GM21529 (cell line): Measurements from ENCODE around the gene ZPR1.

Source experiments
- ATAC-seq: cut with Tn5 transposase; IDR thresholded peaks from one replicate; pipeline ENCODE4 v1.9.1; 2021; ENCODE audit not compliant: unreplicated experiment

Gene ZPR1

DNA sequence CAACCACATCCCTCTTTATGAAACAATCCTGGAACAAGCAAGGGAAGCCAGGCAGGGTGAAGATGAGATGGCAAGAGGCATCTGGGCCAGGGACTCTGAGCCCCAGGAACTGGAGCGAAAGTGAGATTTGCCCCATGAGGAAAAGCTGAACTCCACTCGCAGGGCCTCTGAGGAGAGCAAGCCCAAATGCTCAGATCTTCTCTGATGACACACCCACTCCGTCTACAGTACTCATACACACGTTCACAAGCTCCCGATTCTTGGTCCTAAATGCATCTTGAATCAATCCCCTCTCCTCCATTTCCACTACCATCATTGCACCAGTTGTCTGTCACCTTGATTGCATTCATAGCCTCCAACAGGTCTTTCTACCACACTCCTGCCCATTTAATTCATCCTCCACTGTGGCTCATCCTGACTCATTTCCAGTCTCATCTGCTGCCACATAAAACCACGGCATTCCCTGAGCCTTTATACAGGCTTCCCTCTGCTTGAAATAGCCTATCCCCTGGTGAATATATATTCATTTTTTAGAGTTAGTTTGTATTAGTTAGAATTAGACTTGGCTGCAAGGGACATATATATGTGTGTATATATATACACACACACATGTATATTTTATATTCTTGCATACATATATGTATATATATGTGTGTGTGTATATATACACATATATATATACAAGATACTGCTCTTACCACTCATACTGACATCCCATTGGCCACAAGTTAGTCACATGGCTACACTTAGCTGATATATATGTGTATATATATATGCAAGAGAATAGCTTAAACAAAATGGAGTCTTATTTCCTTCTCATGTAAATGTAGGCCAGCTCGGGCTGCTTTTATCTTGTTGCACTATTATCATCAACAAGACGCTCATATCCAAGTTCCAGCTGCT, 5.3 kb upstream of the ZPR1 start:
- ATAC-seq: no peak

DNA sequence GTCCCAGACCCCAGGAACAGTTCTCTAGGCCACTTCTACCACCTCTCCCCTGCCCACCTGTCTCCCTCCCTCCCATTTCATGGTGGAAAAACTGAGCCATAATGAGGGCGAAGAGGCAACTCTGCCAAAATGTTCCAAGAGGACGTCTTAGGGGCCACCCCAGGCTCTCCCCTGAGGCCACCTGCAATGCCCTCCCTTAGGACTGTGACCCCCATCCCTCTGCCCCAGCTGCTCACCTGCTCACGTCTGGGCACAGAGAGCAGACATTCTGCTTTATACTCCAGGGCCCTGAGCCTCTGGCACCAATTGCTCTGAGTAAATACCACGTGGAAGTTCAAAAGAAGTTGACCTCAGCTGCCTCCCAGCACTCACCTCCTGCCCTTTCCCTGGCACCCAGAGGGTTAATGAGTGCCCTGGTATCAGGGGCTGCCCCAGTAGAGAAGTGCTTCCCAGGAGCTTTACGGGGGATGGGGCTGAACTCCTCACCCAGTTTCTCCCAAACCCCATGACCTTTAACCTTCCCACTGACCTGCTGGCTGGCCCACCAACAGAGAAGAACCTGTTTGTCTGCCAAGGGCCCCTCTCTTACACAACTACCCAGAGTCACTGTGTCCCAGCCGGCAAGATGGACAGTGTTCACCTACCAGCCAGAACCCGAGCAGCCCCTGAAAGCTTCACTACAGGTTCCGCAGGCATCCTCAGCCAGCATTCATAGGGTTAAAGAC, 4.5 kb upstream of the ZPR1 start:
- ATAC-seq: no peak

DNA sequence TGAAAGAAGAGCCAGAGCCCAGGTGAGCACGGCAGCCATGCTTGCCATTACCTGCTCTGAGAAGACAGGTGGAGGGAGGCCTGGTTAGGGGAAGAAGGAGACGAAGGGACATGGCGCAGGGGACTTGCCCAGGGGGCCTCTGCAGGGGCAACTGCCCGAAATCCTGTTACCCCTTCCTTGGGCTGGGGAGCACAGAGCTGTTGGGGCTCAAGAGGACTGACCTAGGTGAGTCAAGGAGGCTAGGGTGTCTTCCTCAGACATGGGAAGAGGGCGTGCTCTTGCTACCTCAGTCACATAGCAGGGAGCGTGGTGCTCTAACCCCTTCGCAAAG, 4.0 kb upstream of the ZPR1 start, which contains the start of gene APOA5:
TSS of gene APOA5 (minus strand) at position 67 of the 331 bp plus-strand sequence. CDS start at position 48, 19 bp downstream.
- no peak for ATAC-seq

DNA sequence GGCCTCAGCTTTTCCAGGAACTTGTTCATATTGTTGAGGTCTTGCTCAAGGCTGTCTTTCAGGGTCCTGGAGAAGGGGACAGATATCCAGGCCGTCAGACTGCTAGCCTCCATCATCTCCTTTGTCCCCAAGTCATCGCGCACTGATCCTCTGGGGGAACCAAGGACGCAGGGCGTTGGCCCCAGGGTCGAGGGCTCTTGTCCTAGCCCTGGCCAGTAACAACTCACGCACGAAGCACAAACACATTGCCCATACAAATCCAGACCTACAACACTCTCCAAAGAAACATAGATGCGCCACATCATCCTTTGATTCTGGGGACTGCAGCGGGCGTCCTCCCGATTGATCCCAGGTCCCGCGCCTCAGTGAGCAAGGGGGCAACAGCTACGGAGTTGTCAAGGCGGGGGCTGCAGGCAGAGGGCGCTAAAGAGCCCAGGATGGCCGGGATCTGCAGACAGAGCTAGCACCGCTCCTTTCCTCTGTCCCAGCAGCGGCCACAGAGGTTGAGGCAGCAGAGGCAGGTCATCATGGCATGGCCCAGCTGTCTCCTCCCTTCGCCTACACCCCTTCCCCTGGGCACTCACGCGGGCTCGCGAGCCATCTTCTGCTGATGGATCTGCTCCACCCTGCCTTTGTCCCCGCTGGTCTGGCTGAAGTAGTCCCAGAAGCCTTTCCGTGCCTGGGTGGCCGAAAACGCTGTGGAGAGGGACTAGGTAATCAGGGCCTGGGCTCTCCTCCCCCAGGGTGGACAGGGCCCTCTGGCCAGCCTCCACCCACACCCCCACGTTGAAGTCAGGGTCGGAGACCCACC, 3.4 kb upstream of the ZPR1 start:
- no peak for ATAC-seq

DNA sequence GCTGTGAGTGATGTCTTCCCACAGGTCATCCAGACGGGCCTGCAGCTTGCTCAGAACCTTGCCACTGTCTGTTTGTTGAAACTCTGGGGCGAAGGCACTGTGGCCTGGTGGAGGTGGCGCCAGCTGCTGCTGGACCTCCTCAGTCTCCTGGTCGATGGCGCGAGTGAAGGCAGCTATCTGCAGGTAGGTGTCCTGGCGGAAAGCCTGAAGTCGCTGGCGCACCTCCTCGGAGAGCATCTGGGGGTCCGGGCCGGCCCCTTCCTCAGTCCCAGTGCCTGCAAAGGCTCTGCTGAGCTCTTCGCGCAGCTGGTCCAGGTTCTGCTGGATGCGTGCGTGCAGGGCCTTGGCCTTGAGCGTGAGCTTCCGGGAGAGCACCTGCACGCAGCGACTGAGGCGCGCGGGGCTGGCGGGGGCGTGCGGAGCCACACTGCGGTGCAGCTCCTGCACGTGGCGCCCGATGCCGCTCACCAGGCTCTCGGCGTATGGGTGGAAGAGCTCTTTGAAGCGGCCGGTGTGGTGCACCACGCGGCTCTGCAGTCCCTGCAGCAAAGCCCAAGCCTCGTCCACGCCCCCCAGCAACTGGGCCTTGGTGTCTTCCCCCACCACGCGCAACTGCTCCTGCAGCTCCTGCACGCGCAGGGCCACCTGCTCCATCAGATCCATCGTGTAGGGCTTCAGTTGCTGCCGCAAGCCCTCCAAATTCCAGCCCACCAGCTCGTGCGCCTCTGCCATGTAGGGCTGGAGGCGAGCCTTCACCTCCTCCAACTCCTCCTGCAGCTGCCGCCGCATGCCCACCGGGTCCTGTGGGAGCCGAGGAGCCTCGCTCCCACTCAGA, 2.6 kb upstream of the ZPR1 start:
- ATAC-seq: no peak

DNA sequence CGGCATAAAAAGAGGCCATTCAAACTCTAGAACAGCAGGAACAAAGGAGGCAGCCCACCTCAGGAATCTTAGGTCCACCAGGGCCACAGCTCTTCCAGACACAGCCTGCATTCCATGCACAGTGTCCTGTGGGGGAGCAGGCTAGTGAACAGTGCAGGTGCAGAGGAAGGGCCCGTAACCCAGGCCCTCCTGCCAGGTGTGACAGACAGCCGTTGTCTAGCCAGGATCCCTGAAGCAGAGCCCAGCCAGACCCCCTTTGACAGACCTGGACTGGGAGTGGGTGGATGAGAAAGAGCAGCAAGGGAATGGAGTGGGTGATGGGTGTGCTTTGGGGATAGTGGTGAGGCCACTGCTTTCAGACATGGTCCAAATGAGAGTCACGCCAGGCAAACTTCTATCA, 1.2 kb upstream of the ZPR1 start:
- no peak for ATAC-seq

DNA sequence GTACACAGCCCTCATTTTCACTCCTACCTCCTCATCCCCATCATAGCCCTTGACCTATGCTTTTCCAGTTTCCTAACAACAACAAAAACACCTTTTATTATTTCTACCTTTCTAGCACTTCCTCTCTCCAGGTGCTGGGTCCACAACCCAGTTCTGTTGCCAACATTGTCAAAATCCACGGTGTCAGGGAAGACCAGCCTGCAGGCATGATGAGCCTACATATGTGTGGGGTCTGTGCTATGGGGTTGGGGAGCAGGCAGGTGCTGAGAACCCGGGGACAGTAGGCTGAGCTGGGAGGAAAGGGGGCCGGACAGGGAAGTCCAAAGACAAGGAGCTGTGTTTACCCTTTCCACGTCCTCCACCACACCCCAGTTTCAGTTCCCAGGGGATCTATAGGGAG, 711 bp upstream of the ZPR1 start:
- ATAC-seq: no peak

DNA sequence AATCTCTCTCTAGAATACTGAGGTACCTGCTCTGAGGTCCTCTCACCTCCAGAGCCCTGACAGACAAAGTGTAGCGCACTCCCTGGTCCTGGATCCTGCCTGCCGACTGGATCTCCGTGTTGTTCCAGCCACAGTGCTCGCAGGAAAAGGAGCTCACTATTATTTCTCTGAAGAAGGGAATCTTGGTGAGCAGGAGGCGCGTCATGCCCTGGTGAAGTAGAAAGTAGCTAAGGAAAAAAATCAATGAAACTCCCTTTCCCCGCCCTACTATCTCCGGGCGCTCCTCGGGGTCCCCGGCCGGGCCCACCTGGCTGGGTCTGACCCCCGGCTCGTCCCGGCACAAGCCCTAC, 412 bp downstream of the ZPR1 start:
- no peak for ATAC-seq

DNA sequence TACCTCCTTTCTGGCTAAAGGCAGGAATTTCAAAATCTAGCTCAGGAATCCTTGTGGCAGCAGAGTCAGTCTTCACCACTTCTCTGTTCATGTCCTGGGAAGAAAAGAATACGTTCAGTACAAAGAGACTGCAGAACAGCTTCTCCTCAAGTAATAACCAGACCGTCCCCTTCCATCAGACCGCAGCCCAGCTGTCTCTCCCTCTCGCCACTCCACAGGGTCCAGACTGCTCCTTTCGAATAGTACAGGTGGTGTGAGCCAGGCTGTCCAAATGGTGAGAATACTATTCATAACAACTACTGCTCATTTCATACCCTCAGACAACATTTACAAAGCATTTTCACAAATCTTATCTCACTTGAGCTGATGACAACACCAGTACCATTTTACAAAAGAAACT, 857 bp downstream of the ZPR1 start:
- no peak for ATAC-seq

DNA sequence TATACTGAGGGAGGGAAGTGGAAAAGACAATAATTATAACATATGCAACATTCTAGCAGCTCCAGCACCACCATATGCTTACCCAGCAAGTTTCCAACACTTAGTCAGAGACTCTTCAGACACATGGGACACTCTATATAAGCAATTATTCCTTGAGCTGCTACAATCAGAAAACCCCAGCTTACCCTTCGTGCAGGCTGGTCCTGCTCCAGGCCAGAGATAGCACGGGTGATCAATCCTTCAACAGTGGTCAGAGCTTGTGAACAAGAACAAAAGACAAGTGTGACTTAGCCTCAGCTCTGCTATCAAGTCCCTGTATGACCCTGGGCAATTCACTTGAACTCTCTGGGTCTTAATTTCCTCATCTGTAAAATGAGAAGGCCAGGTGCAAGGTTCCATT, 1.5 kb downstream of the ZPR1 start:
- ATAC-seq: no peak

DNA sequence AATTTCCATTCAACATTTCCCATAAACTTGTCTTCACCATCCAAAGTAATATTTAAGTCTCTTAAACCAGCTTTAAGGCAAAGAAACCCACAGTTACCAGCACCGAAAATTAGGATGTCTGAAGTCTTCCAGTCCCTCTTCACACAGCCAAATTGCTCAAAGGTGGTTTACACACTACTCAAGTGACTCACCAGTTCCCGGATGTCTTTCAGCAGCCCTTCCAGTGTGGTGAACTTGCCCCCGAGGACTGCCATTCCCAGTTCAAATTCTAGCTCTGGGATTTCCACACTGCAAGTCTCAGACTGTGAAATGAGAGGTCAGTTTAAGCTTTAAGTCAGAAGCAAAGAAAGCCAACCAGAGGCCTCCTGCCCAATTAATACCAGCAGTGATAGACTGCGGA, 5.1 kb downstream of the ZPR1 start:
- ATAC-seq: no peak

DNA sequence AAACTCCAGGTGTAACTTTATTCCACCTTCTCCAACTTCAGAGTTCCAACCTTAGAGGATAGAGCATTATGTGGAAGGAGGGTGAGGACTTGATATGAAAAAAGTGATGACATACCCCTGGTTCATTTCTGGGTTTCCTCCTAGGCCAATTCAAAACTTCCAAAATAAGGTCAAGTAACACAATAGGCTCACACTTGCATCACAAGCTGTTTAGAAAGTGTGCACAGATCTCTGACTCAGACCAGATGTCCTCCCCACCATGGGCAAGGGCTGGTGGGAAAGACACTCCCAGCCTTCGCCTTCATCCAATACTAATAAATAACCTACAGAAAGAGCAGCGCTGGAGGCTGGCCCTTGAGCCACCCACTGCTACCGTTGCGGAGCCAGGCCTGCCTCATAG, 9.3 kb downstream of the ZPR1 start:
- no peak for ATAC-seq

DNA sequence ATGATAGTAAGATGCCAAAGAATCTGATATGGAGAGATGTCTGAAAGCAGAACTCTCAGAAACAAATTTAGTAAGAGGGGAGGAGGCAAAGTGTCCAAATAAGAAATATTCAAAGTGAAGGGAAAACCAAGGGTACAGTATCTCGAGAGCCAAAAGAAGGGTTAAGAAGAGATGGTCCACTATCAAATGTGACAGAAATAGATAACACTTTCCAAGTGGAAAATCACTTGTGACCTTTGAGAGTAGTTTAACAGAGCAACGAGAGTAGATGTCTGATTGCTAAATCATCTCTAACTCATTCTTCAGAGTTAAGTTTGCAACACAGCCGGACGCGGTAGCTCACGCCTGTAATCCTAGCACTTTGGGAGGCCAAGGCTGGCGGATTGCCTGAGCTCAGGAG, 10.8 kb downstream of the ZPR1 start:
- ATAC-seq: no peak

DNA sequence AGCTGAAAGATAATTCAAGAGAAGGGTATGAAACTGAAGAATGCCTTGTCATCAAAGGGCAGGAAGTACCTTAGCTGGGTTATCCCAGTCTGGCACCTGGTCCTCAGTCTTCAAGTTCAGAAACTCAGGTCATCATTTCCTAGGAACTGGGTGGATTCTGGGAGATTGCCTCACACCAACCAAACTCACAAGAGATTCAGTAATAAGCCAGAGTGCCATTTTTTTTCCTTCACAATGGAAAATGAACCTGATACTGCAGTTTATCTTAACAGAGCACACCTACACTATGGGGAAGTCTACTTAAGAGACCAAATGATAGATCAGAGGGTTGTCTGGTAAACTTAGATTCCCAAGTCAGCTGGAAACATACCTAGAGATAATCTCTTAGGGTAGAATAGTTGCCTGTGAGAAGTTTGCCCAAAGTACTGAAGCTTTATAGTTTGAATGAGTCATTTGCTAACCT, 11.3 kb downstream of the ZPR1 start:
- no peak for ATAC-seq

DNA sequence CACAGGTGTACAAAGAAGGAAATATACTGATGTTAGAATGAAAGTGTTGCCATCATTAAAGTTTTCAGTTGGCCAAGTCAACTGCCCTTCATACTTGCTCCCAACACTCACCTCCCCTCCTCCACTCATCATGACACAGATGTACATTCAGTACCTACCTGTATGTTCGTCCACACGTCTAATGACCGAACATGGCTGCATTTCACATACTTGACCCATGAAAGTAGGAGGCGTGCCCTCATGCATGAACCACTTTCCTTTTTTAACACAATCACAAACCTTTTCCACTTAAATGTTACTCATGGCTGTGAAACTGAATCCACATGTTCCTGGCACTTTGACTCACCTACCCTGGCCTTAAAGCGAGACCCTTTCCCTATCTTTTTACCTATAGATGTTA, 11.8 kb downstream of the ZPR1 start:
- ATAC-seq: no peak

DNA sequence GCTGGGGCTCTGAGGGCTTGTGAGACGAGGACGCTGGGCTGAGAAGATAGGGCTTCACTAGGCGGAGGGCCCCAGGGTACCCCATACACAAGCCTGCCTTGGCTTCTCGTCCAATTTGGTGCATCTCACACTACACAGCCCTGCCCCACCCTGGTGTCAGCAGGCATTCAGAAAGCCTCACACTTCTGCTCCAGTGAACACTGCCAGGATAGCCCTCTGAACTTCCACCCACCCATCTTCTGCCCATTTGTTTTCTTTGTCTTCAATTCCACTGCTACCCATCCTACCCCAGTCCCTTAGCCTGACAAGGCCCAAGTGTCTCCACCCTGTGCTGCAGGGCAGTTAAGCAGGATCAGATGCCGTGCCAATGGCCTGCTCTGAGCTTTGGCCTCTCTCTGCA, 13.2 kb downstream of the ZPR1 start:
- ATAC-seq: no peak

DNA sequence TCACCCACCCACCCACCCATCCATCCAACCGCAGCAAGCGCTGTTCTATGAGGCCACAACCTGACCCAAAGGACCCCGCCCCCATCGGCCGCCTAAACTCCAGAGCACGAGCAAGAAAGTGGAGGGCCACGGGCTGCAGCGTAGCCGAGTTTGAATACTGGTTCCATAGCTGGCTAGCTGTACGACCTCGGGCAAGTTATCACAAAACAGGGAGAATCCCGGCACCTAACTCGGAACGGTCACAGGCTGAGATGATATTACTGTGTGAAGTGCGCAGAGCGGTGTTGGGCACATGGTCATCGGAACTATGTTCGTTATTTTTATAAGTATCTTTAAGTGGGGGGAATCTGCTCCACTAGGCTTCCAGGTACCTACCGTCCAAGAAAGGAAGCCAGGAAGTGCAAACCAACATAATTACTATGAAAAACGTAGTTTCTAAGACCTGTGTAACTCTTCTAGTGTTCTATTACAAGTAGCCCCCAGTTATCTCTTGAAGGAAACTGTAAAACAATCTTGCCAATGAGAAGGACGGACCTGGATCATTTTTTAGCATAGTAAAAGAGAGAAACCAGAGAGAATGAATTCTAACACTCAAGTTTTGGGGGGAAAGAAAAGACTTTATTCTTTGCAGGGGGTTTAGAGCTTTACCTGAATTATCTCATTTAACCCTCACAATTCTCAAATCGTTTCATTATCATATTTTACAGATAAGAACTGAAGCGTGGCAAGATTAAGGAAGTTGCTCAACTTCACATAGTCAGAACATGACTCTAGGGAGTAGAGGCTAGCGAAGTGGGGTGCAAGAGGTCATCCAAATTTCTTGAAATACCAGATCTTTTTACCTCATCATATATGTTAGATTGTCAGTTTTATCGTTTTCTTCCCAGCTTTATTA, 14.4 kb downstream of the ZPR1 start:
- peak; percentile 35 for ATAC-seq

DNA sequence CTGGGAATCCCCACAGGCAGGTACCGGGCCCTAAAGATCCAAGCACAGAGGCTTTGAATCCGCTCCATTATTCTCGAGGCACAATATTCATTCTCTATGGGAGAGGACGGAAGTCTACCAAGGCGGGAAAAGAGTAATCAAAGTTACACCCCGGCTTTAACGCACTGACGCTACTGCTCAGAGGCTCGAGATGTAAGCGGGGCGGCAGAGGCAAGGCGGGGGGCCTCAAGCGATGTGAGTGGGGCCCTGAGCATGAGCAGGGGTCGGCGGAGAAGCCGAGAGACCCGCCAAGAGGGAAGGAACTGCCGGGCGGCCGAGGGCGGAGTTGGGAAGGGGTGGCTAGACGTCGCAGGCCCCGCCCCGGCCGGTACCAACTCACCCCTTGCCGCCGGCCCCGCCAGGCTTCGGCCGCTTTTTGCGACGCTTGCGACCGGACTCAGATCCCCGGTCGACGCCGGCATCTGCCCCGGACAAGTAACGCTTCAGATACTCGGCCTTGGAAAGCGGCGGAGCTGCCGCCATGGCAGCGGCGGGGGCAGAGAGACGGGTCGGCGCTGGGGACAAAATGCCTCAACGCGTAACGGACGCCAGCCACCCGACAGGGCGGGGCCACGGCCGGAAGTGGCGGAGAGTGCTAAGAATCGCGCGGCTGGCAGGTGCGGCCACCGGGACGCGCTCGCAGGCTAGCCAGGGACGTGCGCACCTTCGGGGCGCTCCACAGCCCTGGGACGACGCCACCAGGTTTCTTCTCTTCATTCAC, 15.2 kb downstream of the ZPR1 start, which contains the start of gene BUD13:
TSS of gene BUD13 (minus strand) at position 545 of the 760 bp plus-strand sequence. CDS start at position 522, 23 bp downstream.
- ATAC-seq: peak; percentile 85

DNA sequence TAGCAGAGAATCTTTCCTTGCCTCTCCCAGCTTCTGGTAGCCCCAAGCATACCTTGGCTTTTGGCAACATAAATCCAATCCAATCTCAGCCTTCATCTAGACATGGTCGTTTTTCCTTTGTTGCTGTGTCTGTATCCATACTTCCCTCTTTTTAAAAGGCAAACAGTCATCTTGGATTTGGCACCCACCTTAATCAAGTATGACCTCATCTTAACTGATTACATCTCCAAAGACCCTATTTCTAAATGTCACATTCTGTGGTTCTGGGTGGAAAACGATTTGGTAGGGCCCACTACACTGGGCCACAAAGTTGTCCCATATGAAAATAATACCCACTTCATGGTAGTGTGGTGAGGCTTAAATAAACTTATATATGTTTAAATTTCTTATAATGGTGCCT, 15.9 kb downstream of the ZPR1 start:
- no peak for ATAC-seq
